GM21381 (cell line): ENCODE results near the gene ZNF197.
"Not testable (repeated sequence)": the region's sequence is repeated elsewhere in the genome, so short reads cannot be mapped to it uniquely, and the experiment has no call there.

Experiments used
- ATAC-seq: cut with Tn5 transposase; IDR thresholded peaks from one replicate; pipeline ENCODE4 v1.9.1; 2021; ENCODE audit warnings: mild to moderate bottlenecking, moderate library complexity; ENCODE audit not compliant: unreplicated experiment

Gene ZNF197

GRCh38 chr3:44624749-44625480 lies at the start of gene ZNF197:
ZNF197 (plus strand) TSS chr3:44625036; CDS start chr3:44629155, 4,119 bp downstream.
- ATAC-seq = peak; percentile 92

- ATAC-seq = no peak
These were observed 48.2 kb upstream of the ZNF197 start for GRCh38 chr3:44576613-44577012.

- ATAC-seq = not testable (repeated sequence)
These were observed 47.4 kb upstream of the ZNF197 start for GRCh38 chr3:44577354-44577952.

GRCh38 chr3:44578316-44578715 lies 46.5 kb upstream of the ZNF197 start:
- ATAC-seq = not testable (repeated sequence)

GRCh38 chr3:44578924-44579515 lies 45.8 kb upstream of the ZNF197 start:
- not testable (repeated sequence) for ATAC-seq

GRCh38 chr3:44579749-44580148 lies 45.1 kb upstream of the ZNF197 start:
- not testable (repeated sequence) for ATAC-seq

GRCh38 chr3:44580971-44581370 lies 43.9 kb upstream of the ZNF197 start:
- not testable (repeated sequence) for ATAC-seq

- ATAC-seq = peak; percentile 54
These were observed 40.0 kb upstream of the ZNF197 start, which contains the start of gene ZNF660 for GRCh38 chr3:44584646-44585501. ZNF660 (plus strand) TSS chr3:44584964; CDS start chr3:44594194, 9,230 bp downstream.

- ATAC-seq = no peak
These were observed 28.2 kb upstream of the ZNF197 start for GRCh38 chr3:44596621-44597020.

GRCh38 chr3:44601749-44602148 lies 23.1 kb upstream of the ZNF197 start:
- ATAC-seq = no peak

GRCh38 chr3:44612678-44613077 lies 12.2 kb upstream of the ZNF197 start:
- no peak for ATAC-seq

GRCh38 chr3:44628716-44629115 lies 3.9 kb downstream of the ZNF197 start:
- ATAC-seq = no peak

- no peak for ATAC-seq
These were observed 7.4 kb downstream of the ZNF197 start for GRCh38 chr3:44632193-44632592.

GRCh38 chr3:44642337-44642736 lies 17.5 kb downstream of the ZNF197 start:
- no peak for ATAC-seq

- no peak for ATAC-seq
These were observed 18.2 kb downstream of the ZNF197 start for GRCh38 chr3:44643024-44643423.

- no peak for ATAC-seq
These were observed 22.9 kb downstream of the ZNF197 start for GRCh38 chr3:44647771-44648170.

- peak; percentile 97 for ATAC-seq
These were observed 23.9 kb downstream of the ZNF197 start, which contains the start of gene ZNF35 for GRCh38 chr3:44648564-44649229. ZNF35 (plus strand) TSS chr3:44648732; CDS start chr3:44651068, 2,336 bp downstream.

- ATAC-seq = no peak
These were observed 24.9 kb downstream of the ZNF197 start for GRCh38 chr3:44649709-44650108.

GRCh38 chr3:44654039-44654438 lies 29.2 kb downstream of the ZNF197 start:
- ATAC-seq = no peak

- no peak for ATAC-seq
These were observed 34.2 kb downstream of the ZNF197 start for GRCh38 chr3:44659015-44659414.
